Stimulated activated CD4-positive, alpha-beta T cell treated with anti-CD3 and anti-CD28 coated beads, Interleukin-12 subunit alpha, Interleukin-12 subunit beta, amount 100 ng/mL, for 4 hours (primary cell): Measurements from ENCODE around the gene RELB.
A peak's percentile ranks its signal among the peaks of the same experiment; 100 is the strongest.
"Not testable (repeated sequence)": the region's sequence is repeated elsewhere in the genome, so short reads cannot be mapped to it uniquely, and the experiment has no call there.

Experiments used
- DNase-seq: peaks from one replicate; pipeline ENCODE4 v3.0.0-alpha.2; 2020

RELB gene, protein sequence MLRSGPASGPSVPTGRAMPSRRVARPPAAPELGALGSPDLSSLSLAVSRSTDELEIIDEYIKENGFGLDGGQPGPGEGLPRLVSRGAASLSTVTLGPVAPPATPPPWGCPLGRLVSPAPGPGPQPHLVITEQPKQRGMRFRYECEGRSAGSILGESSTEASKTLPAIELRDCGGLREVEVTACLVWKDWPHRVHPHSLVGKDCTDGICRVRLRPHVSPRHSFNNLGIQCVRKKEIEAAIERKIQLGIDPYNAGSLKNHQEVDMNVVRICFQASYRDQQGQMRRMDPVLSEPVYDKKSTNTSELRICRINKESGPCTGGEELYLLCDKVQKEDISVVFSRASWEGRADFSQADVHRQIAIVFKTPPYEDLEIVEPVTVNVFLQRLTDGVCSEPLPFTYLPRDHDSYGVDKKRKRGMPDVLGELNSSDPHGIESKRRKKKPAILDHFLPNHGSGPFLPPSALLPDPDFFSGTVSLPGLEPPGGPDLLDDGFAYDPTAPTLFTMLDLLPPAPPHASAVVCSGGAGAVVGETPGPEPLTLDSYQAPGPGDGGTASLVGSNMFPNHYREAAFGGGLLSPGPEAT

DNA sequence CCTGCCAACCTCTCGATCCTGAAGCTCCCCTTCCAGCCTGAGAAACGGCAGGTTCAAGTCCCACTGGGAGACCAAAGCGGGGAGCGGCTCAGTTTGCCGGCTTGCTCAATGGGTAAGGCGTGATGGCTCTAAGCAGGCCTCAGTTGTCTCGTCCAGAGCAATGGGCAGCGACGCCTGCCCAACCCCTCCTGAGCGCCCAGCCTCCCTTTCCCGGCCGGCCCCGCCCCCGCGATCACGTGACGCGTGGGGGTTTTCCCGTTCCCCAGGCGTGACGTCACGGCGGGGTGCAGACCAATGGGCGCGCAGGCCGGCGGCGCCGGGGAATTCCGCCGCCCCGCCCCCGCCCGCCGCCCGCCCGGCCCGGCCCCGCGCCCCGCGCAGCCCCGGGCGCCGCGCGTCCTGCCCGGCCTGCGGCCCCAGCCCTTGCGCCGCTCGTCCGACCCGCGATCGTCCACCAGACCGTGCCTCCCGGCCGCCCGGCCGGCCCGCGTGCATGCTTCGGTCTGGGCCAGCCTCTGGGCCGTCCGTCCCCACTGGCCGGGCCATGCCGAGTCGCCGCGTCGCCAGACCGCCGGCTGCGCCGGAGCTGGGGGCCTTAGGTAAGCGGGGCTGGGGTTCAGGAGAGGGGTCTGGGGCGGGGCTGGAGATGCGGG, at the start of gene RELB:
Gene RELB, plus strand, starts transcription at position 378 of the 653 bp plus-strand sequence. Its CDS starts 116 bp downstream, at position 494.
- DNase-seq: peak; percentile 99

DNA sequence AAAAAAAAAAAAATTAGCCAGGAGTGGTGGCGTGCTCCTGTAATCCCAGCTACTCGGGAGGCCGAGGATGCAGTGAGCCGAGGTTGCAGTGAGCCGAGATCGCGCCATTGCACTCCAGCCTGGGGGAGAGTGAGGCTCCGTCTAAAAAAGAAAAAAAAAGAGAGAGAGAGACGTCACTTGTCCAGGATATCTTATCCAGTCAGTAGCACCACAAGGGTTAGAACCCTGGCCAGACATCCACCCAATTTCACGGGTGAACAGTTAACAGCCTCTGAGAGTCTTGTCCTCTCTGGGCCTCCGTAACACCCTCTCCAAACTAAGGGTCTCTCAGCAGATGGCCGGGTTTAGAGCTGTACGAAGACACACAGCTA, 47.0 kb upstream of the RELB start:
- DNase-seq: no peak

DNA sequence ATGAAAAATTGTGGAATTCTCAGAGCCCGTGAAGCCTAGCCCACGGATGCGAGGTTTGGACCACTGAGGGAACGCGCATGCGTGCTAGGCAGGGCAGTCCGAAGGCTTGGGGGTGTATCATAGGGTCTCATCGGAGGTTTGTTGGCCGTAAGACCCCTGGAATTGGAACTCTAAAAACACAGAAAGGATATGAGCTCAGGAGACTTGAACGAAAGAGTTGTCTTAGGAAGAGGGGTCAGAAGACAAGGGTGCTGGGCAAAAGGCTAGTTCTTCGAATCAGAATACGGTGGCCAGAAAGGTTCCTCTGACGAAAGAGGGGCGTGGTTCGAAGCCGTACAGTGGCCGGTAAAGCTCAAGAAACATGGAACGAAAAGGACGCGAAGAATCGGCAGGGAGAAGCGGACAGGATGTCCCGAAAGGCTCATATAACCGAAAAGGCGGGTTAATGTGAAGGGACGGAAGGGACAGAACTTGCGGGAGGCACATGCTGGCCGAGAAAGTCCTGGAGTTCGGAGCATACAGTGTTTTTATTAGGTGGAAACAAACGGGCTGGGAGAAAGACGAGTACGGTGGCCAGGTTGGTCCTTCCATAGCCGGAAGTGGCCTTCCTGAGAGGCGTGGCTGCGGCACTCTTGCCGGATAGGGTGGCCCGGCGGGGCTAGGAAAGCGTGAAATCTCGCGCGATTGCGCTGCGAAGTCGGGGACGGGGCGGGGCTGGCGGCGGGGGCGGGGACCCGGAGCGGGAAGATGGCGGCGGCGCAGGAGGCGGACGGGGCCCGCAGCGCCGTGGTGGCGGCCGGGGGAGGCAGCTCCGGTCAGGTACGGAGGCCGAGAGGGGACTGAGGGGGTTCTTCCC, 46.4 kb upstream of the RELB start, which contains the start of gene CLPTM1:
Gene CLPTM1, plus strand, starts transcription at position 732 of the 856 bp plus-strand sequence. Its CDS starts 16 bp downstream, at position 748.
- DNase-seq: peak; percentile 98

DNA sequence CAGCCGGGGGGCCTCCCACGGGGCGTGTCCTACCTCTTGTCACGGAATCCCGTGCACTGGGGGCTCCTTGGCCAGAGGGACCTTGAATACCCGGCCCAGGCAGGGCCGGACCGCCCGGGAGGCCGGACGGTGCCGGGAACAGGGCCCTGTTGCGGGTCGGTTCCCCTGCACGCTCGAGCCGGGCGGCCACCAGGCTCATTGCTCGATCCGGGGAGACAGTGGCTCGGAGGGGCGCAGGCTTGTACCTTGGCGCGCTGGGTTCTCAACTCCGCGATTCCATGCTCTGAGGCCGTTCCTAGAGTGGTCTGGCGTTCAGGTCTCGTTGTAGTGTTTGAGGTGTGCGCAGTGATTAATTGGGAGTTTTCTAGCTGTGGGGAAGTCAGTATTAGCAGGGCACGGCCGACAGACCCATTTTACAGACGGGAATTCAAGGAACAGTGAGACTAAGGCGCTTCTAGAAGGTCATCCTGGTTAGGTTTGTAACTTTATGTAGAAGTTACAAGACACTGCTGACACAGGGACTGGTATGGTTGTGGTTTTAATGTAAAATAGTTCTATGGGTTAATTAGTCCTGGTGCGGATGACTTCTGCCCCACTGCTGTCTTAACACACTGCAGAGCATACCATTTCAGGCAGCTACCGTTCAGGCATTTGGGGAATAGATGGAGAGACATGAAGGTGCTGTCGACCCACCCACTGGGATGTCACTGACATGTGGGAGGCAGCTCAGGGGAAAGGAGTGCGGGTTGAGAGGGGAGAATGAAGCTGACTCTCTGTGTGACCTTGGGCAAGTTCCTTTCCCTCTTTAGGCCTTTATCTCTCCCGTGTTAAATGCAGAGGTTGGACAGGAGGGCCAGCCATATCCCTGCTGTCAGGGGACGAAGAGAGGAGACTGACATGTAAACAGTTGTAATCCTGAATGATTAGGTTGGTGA, 45.5 kb upstream of the RELB start:
- no peak for DNase-seq

DNA sequence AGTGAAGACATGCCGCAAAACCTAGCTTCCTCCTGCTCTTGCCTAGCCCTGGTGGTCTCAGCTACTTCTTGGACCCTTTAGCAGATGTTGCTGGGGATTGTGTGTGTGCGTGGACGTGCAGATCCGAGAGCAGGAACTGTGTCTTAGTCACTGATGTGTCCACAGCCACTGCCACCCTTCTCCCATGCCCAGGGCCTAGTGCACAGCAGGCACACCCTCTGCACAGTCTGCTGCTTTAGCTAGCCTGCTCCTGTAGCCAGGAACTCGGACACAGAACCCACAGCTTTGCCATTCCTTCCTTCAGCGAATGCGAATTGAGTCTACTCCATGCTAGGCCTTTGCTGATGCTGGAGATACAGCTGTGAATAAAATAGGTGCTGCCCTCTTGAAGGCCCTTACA, 43.7 kb upstream of the RELB start:
- DNase-seq: no peak

DNA sequence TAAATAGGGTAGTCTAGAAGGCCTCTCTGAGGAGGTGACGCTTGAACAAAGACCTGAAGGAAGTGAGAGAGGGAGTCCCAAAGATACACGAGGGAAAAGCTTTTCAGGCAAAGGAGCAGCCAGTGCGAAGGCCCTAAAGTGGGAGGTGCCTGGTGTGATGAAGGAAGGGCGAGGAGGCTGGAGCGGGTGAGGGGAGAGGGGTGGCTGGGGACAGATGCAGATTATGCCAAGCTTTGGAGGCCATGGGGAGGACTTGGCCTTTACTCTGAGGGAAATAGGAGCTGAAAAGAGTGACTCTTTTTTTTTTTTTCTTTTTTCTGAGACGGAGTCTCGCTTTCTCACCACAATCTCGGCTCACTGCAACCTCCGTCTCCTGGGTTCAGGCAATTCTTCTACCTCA, 43.2 kb upstream of the RELB start:
- no peak for DNase-seq

DNA sequence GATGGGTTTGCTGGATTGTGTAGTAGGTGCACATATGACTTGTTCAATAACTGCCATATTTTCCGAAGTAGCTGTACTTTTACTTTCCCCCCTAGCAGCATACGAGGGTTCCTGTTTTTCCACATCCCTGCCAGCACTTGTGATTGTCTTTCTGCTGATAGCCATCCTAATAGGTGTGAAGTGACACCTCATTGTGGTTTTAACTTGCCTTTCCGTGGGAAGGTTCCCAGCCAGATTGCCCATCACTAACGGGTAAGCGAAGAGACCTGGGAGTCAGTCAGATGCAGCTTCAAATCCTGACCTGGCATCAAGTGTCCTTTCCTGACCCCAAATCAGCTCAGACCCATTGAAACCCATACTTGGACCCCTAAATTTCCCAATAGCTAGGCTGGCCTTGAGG, 41.6 kb upstream of the RELB start:
- no peak for DNase-seq

DNA sequence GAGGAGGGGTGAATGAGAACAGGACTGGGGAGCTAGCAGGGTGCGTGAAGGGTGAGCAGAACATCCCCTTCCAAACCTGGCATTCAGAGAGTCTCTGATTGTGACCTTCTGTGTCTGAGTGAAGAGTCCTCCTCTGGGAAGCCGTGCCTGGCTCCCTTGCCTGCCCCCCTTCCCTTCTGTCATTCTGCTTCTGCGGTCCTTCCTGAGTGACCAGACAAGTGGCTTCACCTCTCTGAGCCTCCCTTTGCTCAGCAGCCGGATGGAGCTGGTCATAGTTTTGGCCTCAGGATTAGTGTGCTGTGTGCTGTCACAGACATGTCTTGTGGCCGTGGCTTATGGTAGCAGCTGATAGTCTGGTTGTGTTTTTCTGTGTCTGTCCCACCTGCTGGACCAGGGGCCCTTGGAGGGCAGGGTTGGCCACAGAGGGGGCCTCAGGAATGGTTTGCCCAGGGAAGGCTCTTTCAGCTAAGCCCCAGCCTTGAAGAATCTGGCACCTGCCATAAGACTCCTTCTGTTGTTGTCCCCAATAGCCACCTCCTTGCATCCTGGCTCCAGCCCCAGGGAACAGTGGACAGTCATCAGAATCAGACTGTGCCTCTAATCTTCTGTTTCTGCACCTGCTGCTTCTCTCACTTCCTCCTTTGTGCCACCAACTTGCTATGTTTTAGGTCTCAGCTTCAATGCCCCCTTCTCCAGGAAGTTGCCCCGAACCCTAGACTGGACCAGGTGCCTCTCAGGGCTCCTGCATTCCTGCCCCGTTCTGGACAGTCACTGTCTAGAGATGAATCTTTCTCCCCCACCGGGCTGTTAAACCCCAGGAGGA, 40.1 kb upstream of the RELB start:
- DNase-seq: no peak

DNA sequence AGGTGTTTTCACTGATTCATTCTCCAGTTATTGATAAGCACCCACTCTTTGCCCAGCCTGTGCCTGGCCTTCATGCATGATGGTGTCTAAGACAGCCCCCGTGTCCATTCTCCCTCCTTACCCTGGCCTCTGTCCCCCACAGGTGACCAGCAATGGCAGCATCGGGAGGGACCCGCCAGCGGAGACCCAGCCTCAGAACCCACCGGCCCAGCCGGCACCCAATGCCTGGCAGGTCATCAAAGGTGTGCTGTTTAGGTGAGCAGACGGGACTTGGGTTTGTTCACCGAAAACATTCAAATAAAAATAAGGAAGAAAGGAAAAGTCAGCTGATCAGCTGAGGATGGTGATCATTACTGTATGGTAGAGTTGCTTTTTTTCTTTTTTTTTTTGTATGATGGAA, 39.4 kb upstream of the RELB start:
- DNase-seq: no peak

DNA sequence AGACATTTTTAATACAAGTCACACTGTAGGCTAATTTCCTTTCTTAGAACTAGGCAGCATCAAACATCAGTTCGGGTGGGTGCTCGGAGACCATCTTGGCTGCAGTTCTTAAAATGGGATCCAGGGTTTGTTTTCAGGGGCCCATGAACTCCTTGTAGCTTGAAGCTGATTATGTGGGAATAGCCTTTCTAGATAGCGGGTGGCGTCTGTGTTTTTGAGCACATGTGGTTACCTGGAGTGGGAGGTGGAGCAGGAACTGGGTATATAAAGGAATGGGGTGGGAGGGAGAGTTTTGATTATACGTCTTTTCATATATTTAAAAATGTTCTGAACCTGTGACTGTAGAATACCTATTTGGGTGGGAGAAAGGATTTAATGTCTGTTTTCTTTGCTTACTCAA, 33.1 kb upstream of the RELB start:
- no peak for DNase-seq

DNA sequence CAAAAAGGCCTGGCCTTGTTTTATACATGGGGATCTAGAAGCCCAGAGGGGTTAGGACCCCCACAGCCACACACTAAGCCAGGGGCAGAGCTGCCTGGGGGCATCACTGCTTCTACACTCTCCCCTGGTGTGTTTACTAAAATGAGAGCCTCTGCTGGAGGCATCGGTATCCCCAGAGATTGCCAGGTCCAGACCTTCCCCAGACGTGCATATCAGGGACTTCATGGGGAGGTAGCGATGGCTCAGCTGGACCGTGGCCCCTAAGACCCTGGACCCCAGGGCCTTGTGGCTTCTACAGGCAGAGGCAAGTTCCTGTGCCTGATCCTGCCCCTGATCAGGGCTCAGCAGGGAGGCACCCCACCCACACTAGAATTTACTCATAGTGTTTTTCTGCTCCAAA, 32.6 kb upstream of the RELB start:
- no peak for DNase-seq

DNA sequence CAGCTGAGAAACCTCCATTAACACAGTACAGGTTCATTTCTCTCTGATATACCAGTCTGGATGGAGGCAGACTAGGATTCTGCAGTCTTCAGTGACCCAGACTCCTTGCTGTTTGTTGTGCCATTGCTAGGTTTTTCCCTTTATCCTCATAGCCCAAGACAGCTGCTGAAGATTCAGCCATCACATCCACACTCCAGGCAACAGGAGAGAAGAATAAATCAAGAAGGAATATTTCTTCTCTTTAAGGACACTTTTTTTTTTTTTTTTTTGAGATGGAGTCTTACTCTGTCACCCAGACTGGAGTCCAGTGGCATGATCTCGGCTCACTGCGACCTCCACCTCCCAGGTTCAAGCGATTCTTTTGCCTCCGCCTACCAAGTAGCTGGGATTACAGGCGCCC, 31.8 kb upstream of the RELB start:
- no peak for DNase-seq

DNA sequence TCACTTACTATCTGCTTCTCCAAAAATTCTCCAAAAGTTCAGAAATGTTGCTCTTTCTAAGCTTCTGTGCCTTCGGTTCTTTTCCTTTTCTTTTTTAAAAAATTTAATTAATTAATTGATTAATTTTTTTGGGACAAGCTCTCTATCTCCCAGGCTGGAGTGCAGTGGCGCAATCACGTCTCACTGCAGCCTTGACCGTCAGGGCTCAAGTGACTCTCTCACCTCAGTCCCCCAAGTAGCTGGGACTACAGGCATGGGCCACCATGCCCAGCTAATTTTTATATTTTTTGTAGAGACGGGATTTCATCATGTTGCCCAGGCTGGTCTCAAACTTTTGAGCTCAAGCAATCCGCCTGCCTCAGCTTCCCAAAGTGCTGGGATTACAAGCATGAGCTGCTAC, 29.8 kb upstream of the RELB start:
- DNase-seq: not testable (repeated sequence)

DNA sequence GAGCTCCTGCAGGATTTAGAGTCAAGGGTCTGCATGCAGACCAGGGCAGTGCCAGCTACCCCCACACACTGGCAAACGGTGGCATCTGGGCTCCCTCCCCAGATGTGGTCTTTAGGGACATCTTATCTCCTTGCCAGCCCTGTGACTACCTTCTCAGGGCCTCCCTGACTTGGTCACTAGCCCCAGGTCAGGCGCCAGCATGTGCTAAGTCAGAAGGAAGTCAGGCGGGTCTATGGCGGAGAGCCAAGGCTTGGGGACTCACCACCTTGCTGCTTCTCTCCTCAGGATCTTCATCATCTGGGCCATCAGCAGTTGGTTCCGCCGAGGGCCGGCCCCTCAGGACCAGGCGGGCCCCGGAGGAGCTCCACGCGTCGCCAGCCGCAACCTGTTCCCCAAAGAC, 28.5 kb upstream of the RELB start:
- no peak for DNase-seq

DNA sequence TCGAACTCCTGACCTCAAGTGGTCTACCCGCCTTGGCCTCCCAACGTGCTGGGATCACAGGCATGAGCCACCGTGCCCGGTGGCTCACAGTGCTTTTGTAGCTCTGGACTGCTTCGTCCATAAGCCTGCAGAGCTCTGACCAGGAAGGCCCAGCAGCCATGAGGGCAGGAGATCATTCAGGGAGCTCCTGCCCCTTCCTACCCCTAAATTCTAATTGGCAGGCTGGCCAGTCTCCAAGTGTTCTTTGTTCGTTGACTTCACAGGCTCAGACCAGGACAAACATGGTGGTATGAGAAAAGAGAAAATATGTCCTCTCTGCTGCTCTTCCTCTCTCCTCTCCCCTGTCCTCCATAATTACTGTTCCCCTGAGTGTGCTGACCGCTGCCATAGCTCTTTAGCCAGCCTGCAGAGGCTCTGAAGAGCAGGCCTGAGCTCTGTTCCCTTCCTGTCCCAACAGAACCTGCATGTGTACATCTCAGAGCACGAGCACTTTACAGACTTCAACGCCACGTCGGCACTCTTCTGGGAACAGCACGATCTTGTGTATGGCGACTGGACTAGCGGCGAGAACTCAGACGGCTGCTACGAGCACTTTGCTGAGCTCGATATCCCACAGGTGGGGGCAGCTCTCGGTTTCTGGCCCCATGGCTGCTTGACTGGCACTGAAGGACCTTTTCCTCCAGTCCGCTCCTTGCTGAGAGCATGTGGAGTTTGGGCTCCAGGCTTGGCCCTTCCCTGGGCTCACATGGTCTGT, 27.1 kb upstream of the RELB start:
- no peak for DNase-seq

DNA sequence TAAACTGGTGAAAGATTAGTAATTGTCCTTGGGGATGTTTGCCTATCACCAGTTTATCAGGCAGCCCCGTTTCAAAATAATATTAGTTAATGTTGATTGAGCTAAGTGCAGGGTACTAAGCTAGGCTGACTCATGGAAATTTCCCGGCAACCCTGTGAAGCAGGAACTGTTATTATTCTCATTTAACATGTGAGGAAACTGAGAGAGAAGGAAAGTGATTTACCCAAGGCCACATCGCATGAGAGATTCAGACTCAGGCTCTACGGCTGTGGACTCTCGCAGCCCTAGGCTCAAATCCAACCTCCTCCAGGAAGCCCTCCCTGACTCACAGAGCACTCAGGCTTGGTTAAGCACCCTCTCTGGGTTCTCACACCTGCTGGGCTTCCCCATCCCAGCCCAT, 26.4 kb upstream of the RELB start:
- no peak for DNase-seq

DNA sequence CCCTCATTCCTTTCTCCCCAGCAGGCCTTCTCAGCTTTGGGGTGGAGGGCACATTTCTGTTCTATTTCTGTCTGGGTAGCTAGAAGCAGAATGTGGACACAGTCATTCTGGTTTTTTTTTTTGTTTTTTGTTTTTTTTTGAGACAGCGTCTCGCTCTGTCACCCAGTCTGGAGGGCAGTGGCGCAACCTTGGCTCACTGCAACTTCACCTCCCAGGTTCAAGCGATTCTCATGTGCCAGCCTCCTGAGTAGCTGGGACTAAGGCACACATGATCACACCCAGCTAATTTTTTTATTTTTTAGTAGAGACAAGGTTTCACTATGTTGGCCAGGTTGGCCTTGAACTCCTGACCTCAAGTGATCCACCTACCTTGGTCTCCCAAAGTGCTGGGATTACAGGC, 25.8 kb upstream of the RELB start:
- no peak for DNase-seq

DNA sequence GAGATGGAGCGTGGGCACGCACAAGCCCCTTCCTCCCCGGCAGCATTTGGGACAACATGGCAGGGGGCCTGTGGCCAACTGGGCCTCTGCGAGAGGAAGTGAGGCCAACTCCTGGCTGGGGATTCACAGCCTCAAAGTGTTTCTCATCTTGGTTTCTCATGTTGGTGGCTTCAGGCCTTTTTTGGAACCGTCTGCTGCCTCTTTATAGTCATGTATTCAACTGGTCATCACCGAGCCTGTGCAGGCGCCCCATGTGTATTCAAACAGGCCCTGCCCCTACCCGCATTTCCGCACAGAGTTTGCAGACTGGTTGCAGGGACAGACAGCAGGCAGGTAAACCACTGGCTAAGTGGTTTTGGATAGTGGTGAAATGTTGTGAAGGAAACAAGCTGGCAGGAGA, 17.3 kb upstream of the RELB start:
- DNase-seq: no peak

DNA sequence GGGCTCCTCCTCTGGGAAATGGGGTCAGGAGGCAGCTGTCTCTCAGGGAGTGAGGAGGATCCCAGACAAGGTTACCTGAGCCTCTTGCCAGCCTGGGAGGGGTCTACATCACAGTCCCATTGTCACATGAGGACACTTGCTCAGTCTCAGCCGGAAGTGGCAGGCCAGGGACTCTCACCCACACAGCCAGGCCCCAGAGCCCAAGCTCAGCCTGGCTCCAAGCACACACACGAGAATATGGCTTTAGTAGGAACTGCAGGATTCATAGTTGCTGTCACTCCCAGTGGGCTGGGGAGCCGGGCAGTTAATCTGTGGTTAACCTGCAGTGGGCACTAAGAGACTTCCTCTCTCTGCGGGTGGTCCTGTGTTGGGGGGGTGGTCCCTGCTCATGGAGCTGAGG, 15.8 kb upstream of the RELB start:
- DNase-seq: no peak

DNA sequence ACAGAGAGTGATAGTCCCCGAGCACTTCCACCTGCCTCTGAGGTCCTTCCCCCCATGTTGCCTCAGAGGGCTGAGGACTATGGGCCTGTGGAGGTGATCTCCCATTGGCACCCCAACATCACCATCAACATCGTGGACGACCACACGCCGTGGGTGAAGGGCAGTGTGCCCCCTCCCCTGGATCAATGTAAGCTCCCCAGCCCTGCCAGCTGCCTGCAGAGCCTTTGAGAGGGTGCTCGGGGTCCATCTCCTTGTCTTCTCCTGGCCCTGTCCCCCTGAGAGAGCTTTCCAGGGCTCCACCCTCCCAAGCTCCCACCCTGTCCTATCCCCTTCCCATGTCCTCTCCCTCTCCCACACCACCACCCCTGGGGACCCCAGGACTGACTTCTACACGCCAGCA, 14.9 kb upstream of the RELB start:
- DNase-seq: no peak
